22Rv1 (cell line): ENCODE measurements around the gene CDCP1.
"Not testable (repeated sequence)": the region's sequence is repeated elsewhere in the genome, so short reads cannot be mapped to it uniquely, and the experiment has no call there.

Source experiments
- H3K27ac ChIP-seq: fragments of 450-650 bp; 2 replicates; pipeline ENCODE4 v1.5.1; 2017
- CTCF ChIP-seq: fragments of 450-650 bp; IDR thresholded peaks from 2 replicates; pipeline ENCODE4 v1.5.1; 2017; ENCODE audit warnings: mild to moderate bottlenecking
- ZFX ChIP-seq: fragments of 450-650 bp; IDR thresholded peaks from 2 replicates; pipeline ENCODE4 v1.6.1; 2017; ENCODE audit warnings: antibody characterized with exemption, borderline replicate concordance

The CDCP1 gene

DNA sequence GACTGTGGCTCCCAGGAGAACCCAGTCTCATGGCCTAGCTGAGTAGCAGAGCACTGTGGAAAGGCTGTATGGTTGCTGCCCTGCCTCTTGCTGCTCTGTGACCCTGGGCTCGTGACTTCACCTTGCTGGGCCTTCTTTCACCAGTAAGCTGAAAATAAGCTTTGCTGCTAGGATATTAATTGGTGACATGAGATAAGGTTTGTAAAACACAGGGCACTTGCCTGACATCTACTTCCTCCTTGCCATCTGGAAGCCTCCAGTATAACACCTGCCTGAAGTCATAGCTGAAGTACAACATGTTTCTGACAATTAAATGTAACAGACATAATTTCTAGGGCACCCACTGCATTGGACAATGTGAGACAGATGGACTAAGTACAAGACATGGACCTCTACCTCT is 66.5 kb downstream of the CDCP1 start:
- TF ChIP-seq ZFX (no peak), CTCF (no peak)
- H3K27ac ChIP-seq: no peak overlapping the region

DNA sequence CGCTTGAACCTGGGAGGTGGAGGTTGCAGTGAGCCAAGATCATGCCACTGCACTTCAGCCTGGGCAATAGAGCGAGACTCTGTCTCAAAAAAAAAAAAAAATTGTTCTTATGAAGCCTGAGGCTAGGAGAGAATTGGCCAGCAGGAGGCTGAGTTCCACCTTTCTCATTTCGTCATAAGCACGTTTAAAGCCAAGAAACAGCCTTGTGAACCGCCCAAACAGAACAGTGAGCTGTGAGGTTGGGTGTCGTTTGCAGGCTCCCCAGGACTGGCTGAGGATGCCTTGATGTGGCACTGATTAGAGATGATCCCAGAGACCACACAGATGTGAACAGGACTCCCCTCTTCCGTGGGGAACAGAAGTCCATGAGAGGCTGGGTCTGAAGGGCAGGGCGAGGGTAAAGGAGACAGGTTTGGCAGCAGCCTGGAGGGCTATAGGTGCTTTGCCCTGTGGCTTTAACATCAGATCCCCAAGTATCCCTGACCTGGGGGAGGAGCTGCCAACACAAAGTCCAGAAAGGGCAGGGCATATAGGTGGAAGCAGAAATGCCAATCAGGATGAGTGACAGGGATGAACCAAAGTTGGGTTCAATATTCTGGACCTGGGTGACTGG is 67.2 kb downstream of the CDCP1 start:
- TF ChIP-seq ZFX (no peak), CTCF (no peak)
- H3K27ac ChIP-seq: no peak overlapping the region

DNA sequence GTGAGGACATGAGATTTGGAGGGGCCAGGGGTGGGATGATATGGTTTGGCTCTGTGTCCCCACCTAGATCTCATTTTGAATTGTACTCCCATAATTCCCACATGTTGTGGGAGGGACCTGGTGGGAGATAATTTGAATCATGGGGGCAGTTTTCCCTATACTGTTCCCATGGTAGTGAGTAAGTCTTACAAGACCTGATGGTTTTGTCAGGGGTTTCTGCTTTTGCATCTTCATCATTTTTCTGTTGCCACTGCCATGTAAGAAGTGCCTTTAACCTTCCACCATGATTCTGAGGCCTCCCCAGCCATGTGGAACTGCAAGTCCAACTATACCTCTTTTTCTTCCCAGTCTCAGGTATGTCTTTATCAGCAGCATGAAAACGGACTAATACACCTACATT is 67.9 kb downstream of the CDCP1 start:
- not testable (repeated sequence) for H3K27ac ChIP-seq

DNA sequence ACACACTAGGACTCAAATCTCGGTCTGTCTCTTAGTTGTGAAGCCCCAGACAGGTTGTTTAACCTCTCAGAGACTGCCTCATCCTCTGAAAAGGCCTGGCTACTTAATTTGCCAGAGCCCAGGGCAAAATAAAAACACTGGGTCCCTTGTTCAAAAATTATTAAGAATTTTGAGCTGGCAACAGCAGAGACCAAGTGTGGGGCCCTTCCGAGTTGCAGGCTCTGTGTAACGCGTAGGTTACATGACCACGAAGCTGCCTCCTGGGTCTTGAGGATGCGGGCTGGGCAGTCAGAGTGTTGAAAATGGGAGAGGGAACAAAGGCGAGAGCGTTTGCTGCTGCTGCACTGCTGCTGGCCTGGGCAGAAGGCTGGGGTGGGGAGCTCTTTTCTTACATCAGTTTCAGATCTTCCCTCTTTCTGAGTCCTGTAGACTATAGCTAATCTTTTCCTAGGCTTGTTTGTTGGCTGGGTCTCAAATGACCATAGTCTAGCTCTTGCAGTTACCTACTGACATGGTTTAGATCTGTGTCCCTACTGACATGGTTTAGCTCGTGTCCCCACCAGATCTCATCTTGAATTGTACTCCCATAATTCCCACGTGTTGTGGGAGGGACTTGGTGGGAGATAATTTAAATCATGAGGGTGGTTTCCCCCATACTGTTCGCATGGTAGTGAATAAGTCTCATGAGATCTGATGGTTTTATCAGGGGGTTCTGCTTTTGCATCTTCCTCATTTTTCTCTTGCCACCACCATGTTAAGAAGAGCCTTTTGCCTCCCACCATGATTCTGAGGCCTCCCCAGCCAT is 70.2 kb downstream of the CDCP1 start:
- no peak for TF ChIP-seq CTCF
- no peak for TF ChIP-seq ZFX
- H3K27ac ChIP-seq: no peak overlapping the region

- H3K27ac ChIP-seq: no peak overlapping the region
- TF ChIP-seq ZFX: no peak
- no peak for TF ChIP-seq CTCF
Observed at GRCh38 chr3:45071075-45071474, 75.1 kb downstream of the CDCP1 start.

GRCh38 chr3:45067941-45068340 is 78.2 kb downstream of the CDCP1 start:
- no peak for TF ChIP-seq CTCF
- TF ChIP-seq ZFX: no peak
- no peak overlapping the region for H3K27ac ChIP-seq

DNA sequence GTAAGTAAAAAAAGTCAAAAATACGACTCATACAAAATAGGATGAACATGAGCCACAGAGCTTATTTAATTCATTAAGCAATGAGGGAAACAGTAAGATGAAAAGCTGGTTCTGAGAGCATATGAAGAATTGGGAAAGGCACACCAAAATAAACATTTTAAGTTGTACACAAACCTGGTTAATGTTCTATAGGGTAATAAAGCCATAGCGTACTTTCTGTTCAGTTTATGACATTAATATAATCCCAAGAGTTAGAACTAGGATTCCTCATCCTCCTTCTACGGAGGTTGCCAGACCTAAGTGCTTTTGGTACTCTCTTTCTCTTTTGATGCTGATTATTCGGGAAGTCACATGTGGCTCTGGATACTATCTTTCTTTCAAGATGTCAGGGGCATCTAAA is 78.7 kb downstream of the CDCP1 start:
- no peak overlapping the region for H3K27ac ChIP-seq

More for the DNA sequence above, 78.7 kb downstream of the CDCP1 start:
- TF ChIP-seq CTCF: no peak
- no peak for TF ChIP-seq ZFX
